GM23338 (cell line): Measurements from ENCODE around the gene KDM7A. TPM values are rescaled to one million over a fixed set of nuclear protein-coding genes. Genes with fewer than 3 reads are reported as not detected.
"Not testable (repeated sequence)": the region's sequence is repeated elsewhere in the genome, so short reads cannot be mapped to it uniquely, and the experiment has no call there.

Experiments used
- ATAC-seq: fragments of 200-7000 bp; cut with Tn5 transposase; 3 replicates; pipeline ENCODE4 v1.9.1; 2020
- DNase-seq: peaks from one replicate; pipeline ENCODE4 v3.0.0-alpha.2; 2015; ENCODE audit warnings: low spot score
- H2AFZ ChIP-seq: fragments of 200-600 bp; sonication (generic); 2 replicates; pipeline ENCODE4 v1.8.0; 2016; ENCODE audit warnings: antibody characterized with exemption, mild to moderate bottlenecking, moderate library complexity
- H3F3A ChIP-seq: fragments of 200-600 bp; sonication (generic); replicated peaks from 2 replicates; pipeline ENCODE4 v1.8.0; 2017; ENCODE audit warnings: antibody characterized with exemption, mixed run types, low read depth
- H3K27ac ChIP-seq: fragments of 200-600 bp; sonication (generic); 2 replicates; pipeline ENCODE4 v1.6.1; 2016; ENCODE audit warnings: low read depth
- H3K27me3 ChIP-seq: fragments of 200-600 bp; sonication (generic); 2 replicates; pipeline ENCODE4 v1.8.0; 2016; ENCODE audit warnings: mild to moderate bottlenecking, mixed run types, moderate library complexity; ENCODE audit not compliant: insufficient read depth
- H3K36me3 ChIP-seq: fragments of 200-600 bp; sonication (generic); 2 replicates; pipeline ENCODE4 v1.8.0; 2016; ENCODE audit warnings: mild to moderate bottlenecking; ENCODE audit not compliant: insufficient read depth
- H3K4me1 ChIP-seq: fragments of 200-600 bp; sonication (generic); 2 replicates; pipeline ENCODE4 v1.8.0; 2016; ENCODE audit warnings: mild to moderate bottlenecking, moderate library complexity; ENCODE audit not compliant: insufficient read depth
- H3K4me2 ChIP-seq: fragments of 200-600 bp; sonication (generic); 2 replicates; pipeline ENCODE4 v1.7.1; 2017; ENCODE audit warnings: mixed run types
- H3K4me3 ChIP-seq: fragments of 200-600 bp; sonication (generic); 2 replicates; pipeline ENCODE4 v1.6.1; 2016; ENCODE audit warnings: mixed run types
- H3K79me2 ChIP-seq: fragments of 200-600 bp; sonication (generic); replicated peaks from 2 replicates; pipeline ENCODE4 v1.8.0; 2017; ENCODE audit warnings: mild to moderate bottlenecking; ENCODE audit not compliant: insufficient read depth
- H3K9me2 ChIP-seq: fragments of 200-600 bp; sonication (generic); 2 replicates; pipeline ENCODE4 v1.8.0; 2017; ENCODE audit not compliant: insufficient read depth
- H4K20me1 ChIP-seq: fragments of 200-600 bp; sonication (generic); replicated peaks from 2 replicates; pipeline ENCODE4 v1.8.0; 2017; ENCODE audit warnings: mild to moderate bottlenecking; ENCODE audit not compliant: insufficient read depth
- H3K27ac Mint-ChIP-seq: 2 replicates; pipeline ENCODE4 v1.8.0; 2020; ENCODE audit warnings: inconsistent platforms, mild to moderate bottlenecking, moderate library complexity, mixed read lengths
- H3K27me3 Mint-ChIP-seq: 3 replicates; pipeline ENCODE4 v1.8.0; 2022; ENCODE audit warnings: low read depth, mild to moderate bottlenecking, moderate library complexity, mixed read lengths, inconsistent platforms; ENCODE audit not compliant: insufficient read depth, poor library complexity
- H3K36me3 Mint-ChIP-seq: 3 replicates; pipeline ENCODE4 v1.8.0; 2021; ENCODE audit warnings: low read depth, mild to moderate bottlenecking, inconsistent platforms, moderate library complexity, mixed read lengths
- H3K4me1 Mint-ChIP-seq: 3 replicates; pipeline ENCODE4 v1.8.0; 2020; ENCODE audit warnings: mild to moderate bottlenecking, inconsistent platforms, mixed read lengths
- H3K4me3 Mint-ChIP-seq: 3 replicates; pipeline ENCODE4 v1.8.0; 2021; ENCODE audit warnings: moderate library complexity, mild to moderate bottlenecking, inconsistent platforms, mixed read lengths
- H3K9me3 Mint-ChIP-seq: 3 replicates; pipeline ENCODE4 v1.8.0; 2020; ENCODE audit warnings: moderate library complexity, mild to moderate bottlenecking, inconsistent platforms, mixed read lengths
- CREB1 ChIP-seq: fragments of 250-450 bp; sonication (Bioruptor Pico); IDR thresholded peaks from 2 replicates; pipeline ENCODE4 v1.5.0; 2020; ENCODE audit warnings: low read depth, mild to moderate bottlenecking, moderate library complexity
- CTCF ChIP-seq, 2 experiments: fragments of 200-600 bp in 1 of 2; sonication (generic) in 1 of 2; conservative IDR thresholded peaks; 2 replicates each; pipeline versions ENCODE4 v1.5.1 to v1.6.1; 2016 to 2017; ENCODE audit warnings: antibody characterized with exemption in 2 of 2, low read depth in 2 of 2, mild to moderate bottlenecking in 2 of 2, moderate library complexity in 1 of 2
- ETS1 ChIP-seq: IDR thresholded peaks from 2 replicates; pipeline ENCODE4 v1.6.1; 2016; ENCODE audit warnings: antibody characterized with exemption
- EZH2phosphoT487 ChIP-seq: fragments of 200-600 bp; sonication (generic); IDR thresholded peaks from one replicate; pipeline ENCODE4 v1.8.1; 2018; ENCODE audit warnings: antibody characterized with exemption; ENCODE audit not compliant: unreplicated experiment
- JUNB ChIP-seq: IDR thresholded peaks from one replicate; pipeline ENCODE4 v1.6.1; 2016; ENCODE audit warnings: antibody characterized with exemption; ENCODE audit not compliant: unreplicated experiment
- NANOG ChIP-seq: IDR thresholded peaks from 2 replicates; pipeline ENCODE4 v1.6.1; 2016; ENCODE audit warnings: antibody characterized with exemption, borderline replicate concordance
- POLR2AphosphoS5 ChIP-seq: IDR thresholded peaks from 2 replicates; pipeline ENCODE4 v1.6.1; 2016; ENCODE audit warnings: antibody characterized with exemption, low read depth
- STAT1 ChIP-seq: IDR thresholded peaks from one replicate; pipeline ENCODE4 v1.6.1; 2016; ENCODE audit warnings: antibody characterized with exemption; ENCODE audit not compliant: unreplicated experiment
- ZNF114 ChIP-seq: fragments of 250-450 bp; sonication (Bioruptor Pico); IDR thresholded peaks from 2 replicates; pipeline ENCODE4 v1.5.0; 2020; ENCODE audit warnings: mild to moderate bottlenecking, moderate library complexity
- ZNF331 ChIP-seq: fragments of 250-450 bp; sonication (Bioruptor Pico); IDR thresholded peaks from 2 replicates; pipeline ENCODE4 v1.5.0; 2020; ENCODE audit warnings: low read depth, mild to moderate bottlenecking, moderate library complexity
- polyA plus RNA-seq: library from polyadenylated mRNA; unstranded; fragments of >200 nt; fragmentation: Nextera tagmentation; extraction: Ambion mirVana; gene quantifications from 2 replicates; pipeline ENCODE4 v1.2.1, GENCODE V29; 2016
- total RNA-seq: library from RNA; depleted of rRNA; stranded (reverse); fragments of >200 nt; shearing (Covaris generic); gene quantifications from 2 replicates; pipeline ENCODE4 v1.2.3, GENCODE V29; 2014
- TF ChIP-seq, protein P1 (sequence below): fragments of 250-450 bp; sonication (Bioruptor Pico); IDR thresholded peaks from 2 replicates; pipeline ENCODE4 v1.5.0; 2020; ENCODE audit warnings: mild to moderate bottlenecking, moderate library complexity

The KDM7A gene
- total and polyA plus RNA-seq, 2 experiments from 2014 or later, result 2.3 to 10.8 TPM

- ATAC-seq, H3K36me3 Mint-ChIP-seq, H3K27me3 Mint-ChIP-seq, H3K27ac Mint-ChIP-seq, H3F3A ChIP-seq, H3K9me2 ChIP-seq, H4K20me1 ChIP-seq, H3K4me2 ChIP-seq, H3K4me3 Mint-ChIP-seq, H3K27me3 ChIP-seq, H2AFZ ChIP-seq, H3K36me3 ChIP-seq, DNase-seq, H3K27ac ChIP-seq, H3K9me3 Mint-ChIP-seq, H3K4me3 ChIP-seq: not testable (repeated sequence)
- H3K79me2 ChIP-seq, result peaks cover 63% of the 10 kb centered on the region
- peaks cover 41% of the 10 kb centered on the region for H3K4me1 Mint-ChIP-seq
- peaks cover 27% of the 10 kb centered on the region for H3K4me1 ChIP-seq
These were observed 14.7 kb downstream of the KDM7A start for GRCh38 chr7:140162081-140162480.

GRCh38 chr7:140161047-140161446, 15.7 kb downstream of the KDM7A start:
- Histone ChIP-seq H4K20me1 (no peaks in the 10 kb centered on the region; the same call in 1 of the 2 replicates), H3K36me3 (no peaks in the 10 kb centered on the region), H3K4me1 (peaks cover 27% of the 10 kb centered on the region), H3K27ac (no peak overlapping the region), H3K79me2 (peaks cover 53% of the 10 kb centered on the region), H3K4me2 (no peak overlapping the region), H3K27me3 (no peaks in the 10 kb centered on the region), H3K4me3 (no peak overlapping the region), H3F3A (no peaks in the 10 kb centered on the region), H2AFZ (no peak overlapping the region), H3K9me2 (no peaks in the 10 kb centered on the region)
- Mint-ChIP-seq H3K9me3 (no peaks in the 10 kb centered on the region), H3K4me3 (no peak overlapping the region), H3K27ac (peak overlapping the region; percentile 79; the same call in 1 of the 2 replicates), H3K4me1 (peaks cover 41% of the 10 kb centered on the region), H3K36me3 (no peaks in the 10 kb centered on the region), H3K27me3 (peaks cover 2% of the 10 kb centered on the region)
- TF ChIP-seq, protein P1, sequence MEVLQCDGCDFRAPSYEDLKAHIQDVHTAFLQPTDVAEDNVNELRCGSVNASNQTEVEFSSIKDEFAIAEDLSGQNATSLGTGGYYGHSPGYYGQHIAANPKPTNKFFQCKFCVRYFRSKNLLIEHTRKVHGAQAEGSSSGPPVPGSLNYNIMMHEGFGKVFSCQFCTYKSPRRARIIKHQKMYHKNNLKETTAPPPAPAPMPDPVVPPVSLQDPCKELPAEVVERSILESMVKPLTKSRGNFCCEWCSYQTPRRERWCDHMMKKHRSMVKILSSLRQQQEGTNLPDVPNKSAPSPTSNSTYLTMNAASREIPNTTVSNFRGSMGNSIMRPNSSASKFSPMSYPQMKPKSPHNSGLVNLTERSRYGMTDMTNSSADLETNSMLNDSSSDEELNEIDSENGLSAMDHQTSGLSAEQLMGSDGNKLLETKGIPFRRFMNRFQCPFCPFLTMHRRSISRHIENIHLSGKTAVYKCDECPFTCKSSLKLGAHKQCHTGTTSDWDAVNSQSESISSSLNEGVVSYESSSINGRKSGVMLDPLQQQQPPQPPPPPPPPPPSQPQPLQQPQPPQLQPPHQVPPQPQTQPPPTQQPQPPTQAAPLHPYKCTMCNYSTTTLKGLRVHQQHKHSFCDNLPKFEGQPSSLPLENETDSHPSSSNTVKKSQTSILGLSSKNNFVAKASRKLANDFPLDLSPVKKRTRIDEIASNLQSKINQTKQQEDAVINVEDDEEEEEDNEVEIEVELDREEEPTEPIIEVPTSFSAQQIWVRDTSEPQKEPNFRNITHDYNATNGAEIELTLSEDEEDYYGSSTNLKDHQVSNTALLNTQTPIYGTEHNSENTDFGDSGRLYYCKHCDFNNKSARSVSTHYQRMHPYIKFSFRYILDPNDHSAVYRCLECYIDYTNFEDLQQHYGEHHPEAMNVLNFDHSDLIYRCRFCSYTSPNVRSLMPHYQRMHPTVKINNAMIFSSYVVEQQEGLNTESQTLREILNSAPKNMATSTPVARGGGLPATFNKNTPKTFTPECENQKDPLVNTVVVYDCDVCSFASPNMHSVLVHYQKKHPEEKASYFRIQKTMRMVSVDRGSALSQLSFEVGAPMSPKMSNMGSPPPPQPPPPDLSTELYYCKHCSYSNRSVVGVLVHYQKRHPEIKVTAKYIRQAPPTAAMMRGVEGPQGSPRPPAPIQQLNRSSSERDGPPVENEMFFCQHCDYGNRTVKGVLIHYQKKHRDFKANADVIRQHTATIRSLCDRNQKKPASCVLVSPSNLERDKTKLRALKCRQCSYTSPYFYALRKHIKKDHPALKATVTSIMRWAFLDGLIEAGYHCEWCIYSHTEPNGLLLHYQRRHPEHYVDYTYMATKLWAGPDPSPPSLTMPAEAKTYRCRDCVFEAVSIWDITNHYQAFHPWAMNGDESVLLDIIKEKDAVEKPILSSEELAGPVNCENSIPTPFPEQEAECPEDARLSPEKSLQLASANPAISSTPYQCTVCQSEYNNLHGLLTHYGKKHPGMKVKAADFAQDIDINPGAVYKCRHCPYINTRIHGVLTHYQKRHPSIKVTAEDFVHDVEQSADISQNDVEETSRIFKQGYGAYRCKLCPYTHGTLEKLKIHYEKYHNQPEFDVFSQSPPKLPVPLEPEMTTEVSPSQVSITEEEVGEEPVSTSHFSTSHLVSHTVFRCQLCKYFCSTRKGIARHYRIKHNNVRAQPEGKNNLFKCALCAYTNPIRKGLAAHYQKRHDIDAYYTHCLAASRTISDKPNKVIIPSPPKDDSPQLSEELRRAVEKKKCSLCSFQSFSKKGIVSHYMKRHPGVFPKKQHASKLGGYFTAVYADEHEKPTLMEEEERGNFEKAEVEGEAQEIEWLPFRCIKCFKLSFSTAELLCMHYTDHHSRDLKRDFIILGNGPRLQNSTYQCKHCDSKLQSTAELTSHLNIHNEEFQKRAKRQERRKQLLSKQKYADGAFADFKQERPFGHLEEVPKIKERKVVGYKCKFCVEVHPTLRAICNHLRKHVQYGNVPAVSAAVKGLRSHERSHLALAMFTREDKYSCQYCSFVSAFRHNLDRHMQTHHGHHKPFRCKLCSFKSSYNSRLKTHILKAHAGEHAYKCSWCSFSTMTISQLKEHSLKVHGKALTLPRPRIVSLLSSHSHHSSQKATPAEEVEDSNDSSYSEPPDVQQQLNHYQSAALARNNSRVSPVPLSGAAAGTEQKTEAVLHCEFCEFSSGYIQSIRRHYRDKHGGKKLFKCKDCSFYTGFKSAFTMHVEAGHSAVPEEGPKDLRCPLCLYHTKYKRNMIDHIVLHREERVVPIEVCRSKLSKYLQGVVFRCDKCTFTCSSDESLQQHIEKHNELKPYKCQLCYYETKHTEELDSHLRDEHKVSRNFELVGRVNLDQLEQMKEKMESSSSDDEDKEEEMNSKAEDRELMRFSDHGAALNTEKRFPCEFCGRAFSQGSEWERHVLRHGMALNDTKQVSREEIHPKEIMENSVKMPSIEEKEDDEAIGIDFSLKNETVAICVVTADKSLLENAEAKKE (CRISPR knock-in tag), result no peak
- TF ChIP-seq ZNF331 (CRISPR knock-in tag) (no peak), ZNF114 (CRISPR knock-in tag) (no peak), STAT1 (no peak), EZH2phosphoT487 (no peak), ETS1 (no peak), POLR2AphosphoS5 (no peak), CTCF (conservative IDR thresholded peaks at IDR 0.05; ENCODE audit: low read depth in 2 of 2) (no peak), JUNB (no peak), NANOG (no peak), CREB1 (CRISPR knock-in tag) (no peak)
- DNase-seq (no peak), ATAC-seq (no peak)
